NCI-H526 treated with DMSO at 0.1 percent for 48 hours (cell line): ENCODE results near the gene TAS2R40.
"Not testable (repeated sequence)": the region's sequence is repeated elsewhere in the genome, so short reads cannot be mapped to it uniquely, and the experiment has no call there.

Source experiments
- DNase-seq: peaks from one replicate; lab custom pipeline; 2025; lab: John Stamatoyannopoulos, UW

Gene TAS2R40

GRCh38 chr7:143221737-143222136 is at the start of gene TAS2R40:
TSS of gene TAS2R40 (plus strand) at chr7:143222037. CDS start at chr7:143222079, 42 bp downstream.
- DNase-seq: no peak

- DNase-seq: peak; percentile 9
These were observed 49.5 kb upstream of the TAS2R40 start for GRCh38 chr7:143172354-143172753.

GRCh38 chr7:143176128-143176527 is 45.7 kb upstream of the TAS2R40 start:
- DNase-seq: no peak

- DNase-seq: no peak
These were observed 44.3 kb upstream of the TAS2R40 start for GRCh38 chr7:143177374-143178119.

- not testable (repeated sequence) for DNase-seq
These were observed 41.1 kb upstream of the TAS2R40 start for GRCh38 chr7:143180771-143181170.

- no peak for DNase-seq
These were observed 40.5 kb upstream of the TAS2R40 start for GRCh38 chr7:143181349-143181748.

- DNase-seq: no peak
These were observed 38.8 kb upstream of the TAS2R40 start, which contains the start of gene TAS2R39 for GRCh38 chr7:143183024-143183423. TSS of gene TAS2R39 (plus strand) at chr7:143183419. CDS start at chr7:143183419, 0 bp downstream.

- DNase-seq: no peak
These were observed 36.3 kb upstream of the TAS2R40 start for GRCh38 chr7:143185551-143185950.

GRCh38 chr7:143188994-143189393 is 32.8 kb upstream of the TAS2R40 start:
- no peak for DNase-seq

- no peak for DNase-seq
These were observed 28.0 kb upstream of the TAS2R40 start for GRCh38 chr7:143193880-143194279.

GRCh38 chr7:143199040-143199439 is 22.8 kb upstream of the TAS2R40 start:
- DNase-seq: no peak

- DNase-seq: no peak
These were observed 19.7 kb upstream of the TAS2R40 start for GRCh38 chr7:143202161-143202560.

- no peak for DNase-seq
These were observed 18.5 kb upstream of the TAS2R40 start for GRCh38 chr7:143203386-143203785.

GRCh38 chr7:143205560-143206293 is 16.1 kb upstream of the TAS2R40 start:
- DNase-seq: no peak

- no peak for DNase-seq
These were observed 11.3 kb upstream of the TAS2R40 start for GRCh38 chr7:143210541-143210940.

- DNase-seq: not testable (repeated sequence)
These were observed 8.4 kb upstream of the TAS2R40 start for GRCh38 chr7:143213478-143213877.

GRCh38 chr7:143214789-143215679 is 6.8 kb upstream of the TAS2R40 start:
- DNase-seq: peak; percentile 87

GRCh38 chr7:143216151-143216550 is 5.7 kb upstream of the TAS2R40 start:
- DNase-seq: no peak

GRCh38 chr7:143216686-143217085 is 5.2 kb upstream of the TAS2R40 start:
- DNase-seq: no peak

GRCh38 chr7:143217806-143218205 is 4.0 kb upstream of the TAS2R40 start:
- no peak for DNase-seq

- no peak for DNase-seq
These were observed 551 bp upstream of the TAS2R40 start for GRCh38 chr7:143221286-143221685.

GRCh38 chr7:143222782-143223181 is 945 bp downstream of the TAS2R40 start:
- DNase-seq: no peak
